H1 (cell line): Measurements from ENCODE around the gene PFDN4. TPM values are rescaled to one million over a fixed set of nuclear protein-coding genes. Genes with fewer than 3 reads are reported as not detected.

ENCODE experiments used
- JUND ChIP-seq: IDR thresholded peaks from 2 replicates; pipeline ENCODE4 v1.6.1; 2011; ENCODE audit warnings: mild to moderate bottlenecking, improper control_type of control experiment, low read length
- KDM1A ChIP-seq: fragments of 200-600, 300-600 bp; sonication (generic); IDR thresholded peaks from 2 replicates; pipeline ENCODE4 v1.7.1; 2016; ENCODE audit warnings: mild to moderate bottlenecking, low read length, borderline replicate concordance
- MAFK ChIP-seq: IDR thresholded peaks from 2 replicates; pipeline ENCODE4 v1.6.1; 2012; ENCODE audit warnings: low read depth, mild to moderate bottlenecking, improper control_type of control experiment, low read length
- RFX5 ChIP-seq: IDR thresholded peaks from 2 replicates; pipeline ENCODE4 v1.6.1; 2011; ENCODE audit warnings: low read depth, low read length, improper control_type of control experiment, borderline replicate concordance
- polyA plus RNA-seq, 7 experiments: library from polyadenylated mRNA; depleted of rRNA in 3 of 7; stranded (reverse) in 5 of 7; unstranded in 2 of 7; fragments of >200 nt in 5 of 7; fragments of 200-250 nt in 2 of 7; gene quantifications; 1 replicate in 5 of 7; 2 replicates in 1 of 7; 4 replicates in 1 of 7; pipeline versions ENCODE4 v1.2.1 to v1.2.3, GENCODE V29; 2011 to 2013; ENCODE audit warnings: missing spikeins in 2 of 7, mixed read lengths in 2 of 7
- total RNA-seq: library from RNA; stranded (reverse); fragmentation: NEBNext Ultra II Directional; extraction: Animal tissue kit (Norgen Biotek cat#: 25700); gene quantifications from 2 replicates; pipeline ENCODE4 v1.2.1, GENCODE V29; 2021

Gene PFDN4
- total and polyA plus RNA-seq, 2 of the 8 experiments (the other 6 are each of a cell fraction or from before 2014, with no cell fraction given), result 41.9 to 96.8 TPM

GRCh38 chr20:54255157-54255556 lies 47.3 kb downstream of the PFDN4 start (continued):
- TF ChIP-seq KDM1A, result no peak
- no peak for TF ChIP-seq JUND
- no peak for TF ChIP-seq MAFK
- TF ChIP-seq RFX5, result no peak
